ENCODE results near the gene C11orf58.

GRCh38 chr11:16743478-16743877, 5.0 kb downstream of the C11orf58 start:
- TF ChIP-seq CTCF (IDR thresholded peaks at IDR 0.05) (no peak), EP300 (IDR thresholded peaks at IDR 0.05; ENCODE audit: low read depth) (no peak)

Data from transverse colon (tissue), 3 donors.